Activated naive CD4-positive, alpha-beta T cell treated with anti-CD3 and anti-CD28 coated beads, Interleukin-2, amount 50 U/mL, for 72 hours (primary cell): ENCODE results near the gene WFDC10A. TPM values are rescaled to one million over a fixed set of nuclear protein-coding genes. Genes with fewer than 3 reads are reported as not detected.
A peak's percentile ranks its signal among the peaks of the same experiment; 100 is the strongest.
"Not testable (repeated sequence)": the region's sequence is repeated elsewhere in the genome, so short reads cannot be mapped to it uniquely, and the experiment has no call there.

Source experiments
- ATAC-seq, 2 donors: fragments of 150-1000 bp; cut with Tn5 transposase; 2 replicates each; pipeline ENCODE4 v1.10.0; 2021; ENCODE audit warnings: mild to moderate bottlenecking in 2 of 2, moderate library complexity in 2 of 2
- DNase-seq, 2 donors: peaks; one replicate each; pipeline ENCODE4 v3.0.0; 2021 to 2022; ENCODE audit warnings: low spot score in 2 of 2
- H3K27ac Mint-ChIP-seq, 2 donors: one replicate each; pipeline ENCODE4 v1.8.0; 2022; ENCODE audit warnings: mild to moderate bottlenecking in 2 of 2, mixed read lengths in 2 of 2
- H3K36me3 Mint-ChIP-seq, 2 donors: one replicate each; pipeline ENCODE4 v1.8.0; 2022; ENCODE audit warnings: mixed read lengths in 2 of 2
- H3K9me3 Mint-ChIP-seq, 2 donors: one replicate each; pipeline ENCODE4 v1.8.0; 2022; ENCODE audit warnings: mixed read lengths in 2 of 2
- total RNA-seq, 2 donors: library from RNA; stranded (reverse); gene quantifications; one replicate each; pipeline ENCODE4 v1.2.3, GENCODE V29; 2022

WFDC10A gene
- total RNA-seq = not detected

- H3K27ac Mint-ChIP-seq = no peak within 1 kb of the TSS
- no peaks in the 10 kb centered on the region for H3K36me3 Mint-ChIP-seq
- DNase-seq (peak in 1 of 2 donors; percentile 18), ATAC-seq (peak; percentile 76 to 84)
- H3K9me3 Mint-ChIP-seq = no peaks in the 10 kb centered on the region
These were observed at the start of gene WFDC10A for GRCh38 chr20:45629496-45630100. TSS of gene WFDC10A (plus strand) at chr20:45629739. CDS start at chr20:45629814, 75 bp downstream.

- ATAC-seq = no peak
- H3K27ac Mint-ChIP-seq = no peak overlapping the region
- no peaks in the 10 kb centered on the region for H3K36me3 Mint-ChIP-seq
These were observed 47.8 kb upstream of the WFDC10A start for GRCh38 chr20:45581702-45582101.

GRCh38 chr20:45583502-45583901 is 46.0 kb upstream of the WFDC10A start:
- no peak for ATAC-seq
- Mint-ChIP-seq H3K9me3 (no peaks in the 10 kb centered on the region), H3K36me3 (no peaks in the 10 kb centered on the region), H3K27ac (no peak overlapping the region)
- no peak for DNase-seq

More at GRCh38 chr20:45581702-45582101, 47.8 kb upstream of the WFDC10A start:
- no peaks in the 10 kb centered on the region for H3K9me3 Mint-ChIP-seq
- no peak for DNase-seq

GRCh38 chr20:45584294-45584693 is 45.2 kb upstream of the WFDC10A start:
- H3K36me3 Mint-ChIP-seq, H3K9me3 Mint-ChIP-seq, H3K27ac Mint-ChIP-seq, ATAC-seq, DNase-seq: not testable (repeated sequence)

- not testable (repeated sequence) for H3K36me3 Mint-ChIP-seq, H3K27ac Mint-ChIP-seq, ATAC-seq, H3K9me3 Mint-ChIP-seq, DNase-seq
These were observed 43.6 kb upstream of the WFDC10A start for GRCh38 chr20:45585986-45586385.

- Mint-ChIP-seq H3K27ac (no peak overlapping the region), H3K9me3 (no peaks in the 10 kb centered on the region), H3K36me3 (no peaks in the 10 kb centered on the region)
- no peak for ATAC-seq
- no peak for DNase-seq
These were observed 40.7 kb upstream of the WFDC10A start for GRCh38 chr20:45588800-45589199.

GRCh38 chr20:45589725-45590124 is 39.8 kb upstream of the WFDC10A start:
- no peak for DNase-seq
- ATAC-seq = no peak
- Mint-ChIP-seq H3K27ac (no peak overlapping the region), H3K36me3 (no peaks in the 10 kb centered on the region), H3K9me3 (no peaks in the 10 kb centered on the region)

- no peaks in the 10 kb centered on the region for H3K9me3 Mint-ChIP-seq
- peak; percentile 44 to 74 for ATAC-seq
These were observed 36.9 kb upstream of the WFDC10A start for GRCh38 chr20:45592574-45593189.

GRCh38 chr20:45593498-45593897 is 36.0 kb upstream of the WFDC10A start:
- no peaks in the 10 kb centered on the region for H3K36me3 Mint-ChIP-seq
- H3K9me3 Mint-ChIP-seq = no peaks in the 10 kb centered on the region
- DNase-seq = no peak
- H3K27ac Mint-ChIP-seq = no peak overlapping the region
- no peak for ATAC-seq

More at GRCh38 chr20:45592574-45593189, 36.9 kb upstream of the WFDC10A start:
- H3K27ac Mint-ChIP-seq = no peak overlapping the region
- H3K36me3 Mint-ChIP-seq = no peaks in the 10 kb centered on the region
- peak in 1 of 2 donors; percentile 31 for DNase-seq

GRCh38 chr20:45595235-45595634 is 34.3 kb upstream of the WFDC10A start:
- H3K27ac Mint-ChIP-seq = peak overlapping the region in 1 of 2 donors; percentile 1
- no peaks in the 10 kb centered on the region for H3K36me3 Mint-ChIP-seq
- DNase-seq (no peak), ATAC-seq (no peak)
- no peaks in the 10 kb centered on the region for H3K9me3 Mint-ChIP-seq

- no peak overlapping the region for H3K27ac Mint-ChIP-seq
- DNase-seq (no peak), ATAC-seq (no peak)
- H3K9me3 Mint-ChIP-seq = peaks cover 15 to 22% of the 10 kb centered on the region in 2 donors
- H3K36me3 Mint-ChIP-seq = peaks cover 7 to 28% of the 10 kb centered on the region in 2 donors
These were observed 21.7 kb upstream of the WFDC10A start for GRCh38 chr20:45607810-45608209.

GRCh38 chr20:45611054-45611453 is 18.5 kb upstream of the WFDC10A start:
- peak; percentile 94 to 98 for ATAC-seq
- Mint-ChIP-seq H3K9me3 (peaks cover 9 to 14% of the 10 kb centered on the region in 2 donors), H3K36me3 (peaks cover 7 to 19% of the 10 kb centered on the region in 2 donors), H3K27ac (no peak overlapping the region)
- peak in 1 of 2 donors; percentile 42 for DNase-seq

- H3K9me3 Mint-ChIP-seq = peaks cover 3 to 11% of the 10 kb centered on the region in 2 donors
- no peak for DNase-seq
- H3K27ac Mint-ChIP-seq = no peak overlapping the region
- H3K36me3 Mint-ChIP-seq = peaks cover 4 to 11% of the 10 kb centered on the region in 2 donors
- no peak for ATAC-seq
These were observed 17.2 kb upstream of the WFDC10A start for GRCh38 chr20:45612314-45612713.

- Mint-ChIP-seq H3K9me3 (peaks cover 0 to 6% of the 10 kb centered on the region in 2 donors), H3K36me3 (no peaks in the 10 kb centered on the region), H3K27ac (no peak overlapping the region)
- DNase-seq (no peak), ATAC-seq (no peak)
These were observed 11.9 kb upstream of the WFDC10A start for GRCh38 chr20:45617591-45617990.

- no peak overlapping the region for H3K27ac Mint-ChIP-seq
- H3K36me3 Mint-ChIP-seq = no peaks in the 10 kb centered on the region
- peaks cover 0 to 6% of the 10 kb centered on the region in 2 donors for H3K9me3 Mint-ChIP-seq
- DNase-seq (no peak), ATAC-seq (no peak)
These were observed 7.9 kb upstream of the WFDC10A start for GRCh38 chr20:45621593-45621992.

- no peak overlapping the region for H3K27ac Mint-ChIP-seq
- no peak for DNase-seq
- ATAC-seq = no peak
- peaks cover 0 to under 1% of the 10 kb centered on the region in 2 donors for H3K9me3 Mint-ChIP-seq
- H3K36me3 Mint-ChIP-seq = no peaks in the 10 kb centered on the region
These were observed 3.0 kb upstream of the WFDC10A start for GRCh38 chr20:45626540-45626939.

GRCh38 chr20:45630371-45630770 is 832 bp downstream of the WFDC10A start:
- DNase-seq = no peak
- H3K27ac Mint-ChIP-seq = no peak overlapping the region
- H3K36me3 Mint-ChIP-seq = no peaks in the 10 kb centered on the region
- no peaks in the 10 kb centered on the region for H3K9me3 Mint-ChIP-seq
- ATAC-seq = no peak

- no peaks in the 10 kb centered on the region for H3K9me3 Mint-ChIP-seq
- DNase-seq = no peak
- H3K36me3 Mint-ChIP-seq = no peaks in the 10 kb centered on the region
These were observed 1.6 kb downstream of the WFDC10A start, which contains the start of gene WFDC9 for GRCh38 chr20:45631184-45631583. TSS of gene WFDC9 (minus strand) at chr20:45631284. CDS start at chr20:45610181, 21,103 bp downstream.

More at GRCh38 chr20:45631184-45631583, 1.6 kb downstream of the WFDC10A start, which contains the start of gene WFDC9:
- no peak within 1 kb of the TSS for H3K27ac Mint-ChIP-seq
- no peak for ATAC-seq
